Upper lobe of left lung (tissue), 4 donors: ENCODE results near the gene CHRNG.

Experiments used
- CTCF ChIP-seq, 6 experiments: fragments of 450-650 bp in 4 of 6; fragments of 200-600 bp in 2 of 6; sonication (generic) in 2 of 6; IDR thresholded peaks; one replicate each; pipeline ENCODE4 v1.5.1; 2016 to 2019; ENCODE audit warnings: antibody characterized with exemption in 6 of 6
- POLR2A ChIP-seq, 4 donors: fragments of 450-650 bp; IDR thresholded peaks; one replicate each; pipeline ENCODE4 v1.5.1; 2016 to 2017; ENCODE audit warnings: antibody characterized with exemption in 4 of 4, mild to moderate bottlenecking in 2 of 4
- POLR2AphosphoS5 ChIP-seq, 2 donors: sonication (generic); formaldehyde crosslinking; IDR thresholded peaks; one replicate each; pipeline ENCODE4 v1.5.1; 2017; ENCODE audit warnings: antibody characterized with exemption in 2 of 2

GRCh38 chr2:232537499-232537898, 2.0 kb upstream of the CHRNG start:
- no peak for TF ChIP-seq CTCF (IDR thresholded peaks at IDR 0.05)
- TF ChIP-seq POLR2A (IDR thresholded peaks at IDR 0.05): no peak
- no peak for TF ChIP-seq POLR2AphosphoS5 (IDR thresholded peaks at IDR 0.05)
